Mesothelial cell of epicardium (in vitro differentiated cells): ENCODE measurements around the gene AKR1C1. TPM values are rescaled to one million over a fixed set of nuclear protein-coding genes. Genes with fewer than 3 reads are reported as not detected.
"Not testable (repeated sequence)": the region's sequence is repeated elsewhere in the genome, so short reads cannot be mapped to it uniquely, and the experiment has no call there.

Experiments
- DNase-seq, 2 experiments: peaks; one replicate each; pipeline ENCODE4 v3.0.0; 2021; ENCODE audit warnings: low spot score in 2 of 2; ENCODE audit not compliant: unreplicated experiment in 2 of 2
- H3K27ac Mint-ChIP-seq: 2 replicates; pipeline ENCODE4 v1.8.0; 2021; ENCODE audit warnings: mixed read lengths
- H3K27me3 Mint-ChIP-seq: 2 replicates; pipeline ENCODE4 v1.8.0; 2021; ENCODE audit warnings: low read depth, mixed read lengths
- H3K36me3 Mint-ChIP-seq: 2 replicates; pipeline ENCODE4 v1.8.0; 2021; ENCODE audit warnings: mixed read lengths
- H3K4me1 Mint-ChIP-seq: 2 replicates; pipeline ENCODE4 v1.8.0; 2021; ENCODE audit warnings: mixed read lengths
- H3K4me3 Mint-ChIP-seq: 2 replicates; pipeline ENCODE4 v1.8.0; 2021; ENCODE audit warnings: mild to moderate bottlenecking, moderate library complexity, mixed read lengths
- H3K9me3 Mint-ChIP-seq: 2 replicates; pipeline ENCODE4 v1.8.0; 2021; ENCODE audit warnings: mixed read lengths
- total RNA-seq: library from RNA; stranded (reverse); gene quantifications from 3 replicates; pipeline ENCODE4 v1.2.1, GENCODE V29; 2021
- TF ChIP-seq, protein P1 (sequence below): fragments of 200-600 bp; sonication (generic); IDR thresholded peaks from one replicate; pipeline ENCODE4 v1.5.0; 2021; ENCODE audit warnings: antibody characterized with exemption; ENCODE audit not compliant: unreplicated experiment

The AKR1C1 gene
- total RNA-seq, 1 donor from 2014 or later, result 3.8 TPM

GRCh38 chr10:4967189-4967588 lies 4.0 kb downstream of the AKR1C1 start:
- H3K4me1 Mint-ChIP-seq, H3K27me3 Mint-ChIP-seq, H3K27ac Mint-ChIP-seq, H3K4me3 Mint-ChIP-seq, H3K36me3 Mint-ChIP-seq, DNase-seq: not testable (repeated sequence)
- H3K9me3 Mint-ChIP-seq, result peaks cover 16% of the 10 kb centered on the region

DNA sequence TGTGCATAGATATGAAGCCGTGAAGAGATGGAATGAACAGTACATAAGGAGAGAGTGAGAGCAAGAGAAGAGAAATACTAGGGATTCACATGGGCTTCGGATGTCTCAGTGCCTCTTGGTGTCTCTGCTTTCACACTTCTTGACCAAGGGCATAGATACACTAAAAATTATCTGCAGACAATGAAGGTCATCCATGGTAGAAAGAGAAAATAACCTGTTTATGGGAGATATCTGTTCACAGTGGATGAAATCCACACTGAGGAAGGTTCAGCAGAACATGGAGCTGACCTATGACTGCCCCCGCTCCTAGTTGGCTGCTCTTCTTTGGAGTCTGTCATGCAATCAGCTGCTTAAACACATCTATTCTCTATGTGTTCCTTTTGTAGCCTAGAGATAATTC lies 6.1 kb downstream of the AKR1C1 start:
- H3K9me3 Mint-ChIP-seq, result peaks cover 16% of the 10 kb centered on the region
- not testable (repeated sequence) for H3K27me3 Mint-ChIP-seq, H3K27ac Mint-ChIP-seq, DNase-seq, H3K36me3 Mint-ChIP-seq, H3K4me3 Mint-ChIP-seq, H3K4me1 Mint-ChIP-seq

- not testable (repeated sequence) for H3K27ac Mint-ChIP-seq, H3K4me3 Mint-ChIP-seq, H3K27me3 Mint-ChIP-seq, H3K4me1 Mint-ChIP-seq, DNase-seq, H3K36me3 Mint-ChIP-seq
- H3K9me3 Mint-ChIP-seq, result peaks cover 16% of the 10 kb centered on the region
These were observed 7.1 kb downstream of the AKR1C1 start for GRCh38 chr10:4970362-4970761.

DNA sequence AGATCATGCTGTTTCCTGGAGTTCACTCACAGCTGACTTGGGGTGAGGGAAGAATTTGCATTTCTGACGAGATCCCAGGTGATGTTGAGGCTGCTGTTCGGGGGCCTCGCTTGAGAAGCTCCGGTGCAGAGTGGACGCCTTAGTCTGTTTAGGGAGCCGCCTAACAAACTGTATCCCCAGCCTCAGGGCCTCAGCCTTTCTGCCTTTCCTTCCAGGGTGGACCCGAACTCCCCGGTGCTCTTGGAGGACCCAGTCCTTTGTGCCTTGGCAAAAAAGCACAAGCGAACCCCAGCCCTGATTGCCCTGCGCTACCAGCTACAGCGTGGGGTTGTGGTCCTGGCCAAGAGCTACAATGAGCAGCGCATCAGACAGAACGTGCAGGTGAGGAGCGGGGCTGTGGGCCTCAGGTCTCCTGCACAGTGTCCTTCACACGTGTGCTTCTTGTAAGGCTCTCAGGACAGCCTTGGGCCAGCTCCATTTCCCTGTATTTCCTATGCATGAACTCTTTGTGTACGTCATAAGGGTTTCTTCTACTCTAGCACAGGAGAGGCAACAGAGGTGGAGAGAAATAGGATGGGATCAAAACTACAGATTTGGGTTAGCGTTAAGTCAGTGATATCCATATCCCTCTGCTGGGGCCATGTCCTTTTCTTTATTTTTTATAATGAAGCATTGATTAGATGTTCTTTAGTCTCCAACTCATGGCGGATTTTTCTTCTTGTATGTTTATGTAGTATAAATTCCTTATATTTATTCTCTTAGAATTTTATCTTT lies 9.3 kb downstream of the AKR1C1 start:
- not testable (repeated sequence) for H3K27me3 Mint-ChIP-seq, H3K4me3 Mint-ChIP-seq, H3K4me1 Mint-ChIP-seq, H3K27ac Mint-ChIP-seq, H3K36me3 Mint-ChIP-seq, DNase-seq
- H3K9me3 Mint-ChIP-seq, result peaks cover 17% of the 10 kb centered on the region

- not testable (repeated sequence) for H3K4me3 Mint-ChIP-seq, H3K36me3 Mint-ChIP-seq, H3K27ac Mint-ChIP-seq, H3K4me1 Mint-ChIP-seq, DNase-seq, H3K27me3 Mint-ChIP-seq
- peaks cover 17% of the 10 kb centered on the region for H3K9me3 Mint-ChIP-seq
These were observed 10.1 kb downstream of the AKR1C1 start for GRCh38 chr10:4973294-4973693.

GRCh38 chr10:4974400-4974799 lies 11.2 kb downstream of the AKR1C1 start:
- H3K27ac Mint-ChIP-seq, H3K27me3 Mint-ChIP-seq, H3K36me3 Mint-ChIP-seq, H3K4me3 Mint-ChIP-seq, H3K4me1 Mint-ChIP-seq, DNase-seq: not testable (repeated sequence)
- peaks cover 12% of the 10 kb centered on the region for H3K9me3 Mint-ChIP-seq

DNA sequence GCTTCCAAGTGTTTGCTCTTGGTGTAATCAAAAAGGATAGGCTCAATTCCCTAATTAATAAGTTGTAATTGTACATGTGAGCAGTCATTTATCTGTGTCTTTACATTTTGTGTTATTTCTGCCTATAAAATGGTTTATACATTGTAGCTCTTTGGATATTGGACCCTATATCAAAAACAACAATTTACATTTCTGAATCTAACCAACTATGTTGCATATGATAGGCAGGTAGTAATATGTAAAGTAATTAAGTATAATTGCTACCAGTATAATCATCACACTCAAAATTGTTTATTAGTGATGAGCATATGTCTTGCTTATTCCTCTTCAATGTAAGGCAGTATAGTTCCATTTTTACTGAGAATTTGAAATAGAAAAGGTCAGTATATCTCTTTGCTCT lies 13.8 kb downstream of the AKR1C1 start:
- TF ChIP-seq, protein P1, sequence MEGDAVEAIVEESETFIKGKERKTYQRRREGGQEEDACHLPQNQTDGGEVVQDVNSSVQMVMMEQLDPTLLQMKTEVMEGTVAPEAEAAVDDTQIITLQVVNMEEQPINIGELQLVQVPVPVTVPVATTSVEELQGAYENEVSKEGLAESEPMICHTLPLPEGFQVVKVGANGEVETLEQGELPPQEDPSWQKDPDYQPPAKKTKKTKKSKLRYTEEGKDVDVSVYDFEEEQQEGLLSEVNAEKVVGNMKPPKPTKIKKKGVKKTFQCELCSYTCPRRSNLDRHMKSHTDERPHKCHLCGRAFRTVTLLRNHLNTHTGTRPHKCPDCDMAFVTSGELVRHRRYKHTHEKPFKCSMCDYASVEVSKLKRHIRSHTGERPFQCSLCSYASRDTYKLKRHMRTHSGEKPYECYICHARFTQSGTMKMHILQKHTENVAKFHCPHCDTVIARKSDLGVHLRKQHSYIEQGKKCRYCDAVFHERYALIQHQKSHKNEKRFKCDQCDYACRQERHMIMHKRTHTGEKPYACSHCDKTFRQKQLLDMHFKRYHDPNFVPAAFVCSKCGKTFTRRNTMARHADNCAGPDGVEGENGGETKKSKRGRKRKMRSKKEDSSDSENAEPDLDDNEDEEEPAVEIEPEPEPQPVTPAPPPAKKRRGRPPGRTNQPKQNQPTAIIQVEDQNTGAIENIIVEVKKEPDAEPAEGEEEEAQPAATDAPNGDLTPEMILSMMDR, result no peak
- Mint-ChIP-seq H3K9me3 (peaks cover 15% of the 10 kb centered on the region), H3K4me3 (no peak overlapping the region), H3K27ac (no peak overlapping the region), H3K27me3 (no peaks in the 10 kb centered on the region), H3K4me1 (peaks cover 3% of the 10 kb centered on the region), H3K36me3 (no peaks in the 10 kb centered on the region)
- no peak for DNase-seq

DNA sequence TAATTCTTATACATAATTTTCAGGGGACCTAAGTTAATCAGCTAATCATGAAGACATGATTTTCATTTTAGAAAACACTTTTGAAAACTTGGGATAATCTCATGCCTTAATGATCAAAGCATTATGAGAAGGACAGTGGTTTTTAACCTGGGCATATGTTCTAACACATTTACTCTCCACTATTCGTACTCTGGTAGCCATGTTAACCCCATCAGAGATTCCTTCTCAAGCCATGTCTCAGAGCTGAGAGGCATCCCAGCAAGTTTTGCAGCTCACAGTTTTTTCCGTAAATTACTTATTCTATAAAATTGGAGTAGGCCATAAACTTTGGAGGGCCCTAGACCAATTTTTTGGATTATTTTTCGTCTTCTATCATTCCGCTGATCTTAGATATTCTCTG lies 15.7 kb downstream of the AKR1C1 start:
- no peak for DNase-seq
- Mint-ChIP-seq H3K36me3 (no peaks in the 10 kb centered on the region), H3K27ac (no peak overlapping the region), H3K9me3 (peaks cover 15% of the 10 kb centered on the region), H3K4me1 (peaks cover 7% of the 10 kb centered on the region), H3K4me3 (no peak overlapping the region), H3K27me3 (no peaks in the 10 kb centered on the region)
- TF ChIP-seq, protein P1, result no peak

DNA sequence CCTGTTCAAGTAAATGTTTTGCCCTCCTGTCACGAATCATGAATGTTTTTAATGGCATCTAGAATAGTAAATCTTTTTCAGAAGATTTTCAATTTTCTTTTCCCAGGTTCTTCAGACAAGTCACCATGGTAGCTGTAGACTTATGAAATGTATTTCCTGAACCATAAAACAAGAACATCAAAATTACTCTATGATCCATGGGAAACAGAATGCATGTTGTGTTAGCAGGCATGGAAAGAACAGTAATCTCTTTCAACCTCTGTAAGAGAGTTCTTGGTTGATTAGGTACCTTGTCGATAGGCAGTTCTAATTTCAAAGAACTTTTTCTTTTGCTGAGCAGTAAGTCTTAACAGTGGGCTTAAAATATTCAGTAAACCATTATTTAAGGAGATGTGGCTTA lies 17.6 kb downstream of the AKR1C1 start:
- H3K9me3 Mint-ChIP-seq, result peaks cover 19% of the 10 kb centered on the region
- no peaks in the 10 kb centered on the region for H3K27me3 Mint-ChIP-seq
- TF ChIP-seq, protein P1, result no peak
- no peak overlapping the region for H3K27ac Mint-ChIP-seq
- H3K36me3 Mint-ChIP-seq, result no peaks in the 10 kb centered on the region
- H3K4me1 Mint-ChIP-seq, result peaks cover 7% of the 10 kb centered on the region
- no peak overlapping the region for H3K4me3 Mint-ChIP-seq
- no peak for DNase-seq
